ENCODE data around the gene APH1B.

The APH1B gene

GRCh38 chr15:63244976-63245645 lies 32.3 kb upstream of the APH1B start:
- Histone ChIP-seq H3K36me3 (peaks cover 32% of the 10 kb centered on the region), H3K9me3 (no peaks in the 10 kb centered on the region), H3K27ac (peak overlapping the region; percentile 19), H3K27me3 (no peaks in the 10 kb centered on the region), H3K4me3 (ENCODE audit: low read depth in 1 of 2, low read length in 1 of 2) (no peak overlapping the region), H3K4me1 (ENCODE audit: control insufficient read depth in 1 of 2, insufficient read depth in 1 of 2, low read depth in 1 of 2, low read length in 1 of 2) (peaks cover 19 to 21% of the 10 kb centered on the region in 2 experiments)
- no peak for TF ChIP-seq CTCF (IDR thresholded peaks at IDR 0.05)

- Histone ChIP-seq H3K27me3 (no peaks in the 10 kb centered on the region), H3K27ac (peak overlapping the region; percentile 73), H3K36me3 (peaks cover 50% of the 10 kb centered on the region), H3K9me3 (no peaks in the 10 kb centered on the region), H3K4me1 (ENCODE audit: control insufficient read depth in 1 of 2, insufficient read depth in 1 of 2, low read depth in 1 of 2, low read length in 1 of 2) (peaks cover 19 to 21% of the 10 kb centered on the region in 2 experiments), H3K4me3 (ENCODE audit: low read depth in 1 of 2, low read length in 1 of 2) (peak overlapping the region in 1 of 2 experiments; percentile 3)
- TF ChIP-seq CTCF (IDR thresholded peaks at IDR 0.05) = no peak
These were observed 30.5 kb upstream of the APH1B start for GRCh38 chr15:63246691-63247469.

GRCh38 chr15:63250312-63250965 lies 27.0 kb upstream of the APH1B start:
- TF ChIP-seq CTCF (IDR thresholded peaks at IDR 0.05) = no peak
- Histone ChIP-seq H3K36me3 (peaks cover 72% of the 10 kb centered on the region), H3K27ac (no peak overlapping the region)

GRCh38 chr15:63251701-63252100 lies 25.7 kb upstream of the APH1B start:
- Histone ChIP-seq H3K27me3 (no peaks in the 10 kb centered on the region), H3K4me3 (ENCODE audit: low read depth in 1 of 2, low read length in 1 of 2) (no peak overlapping the region), H3K36me3 (peaks cover 72% of the 10 kb centered on the region), H3K27ac (no peak overlapping the region), H3K4me1 (ENCODE audit: control insufficient read depth in 1 of 2, insufficient read depth in 1 of 2, low read depth in 1 of 2, low read length in 1 of 2) (peaks cover 11 to 14% of the 10 kb centered on the region in 2 experiments), H3K9me3 (no peaks in the 10 kb centered on the region)
- no peak for TF ChIP-seq CTCF (IDR thresholded peaks at IDR 0.05)

More at GRCh38 chr15:63250312-63250965, 27.0 kb upstream of the APH1B start:
- Histone ChIP-seq H3K27me3 (no peaks in the 10 kb centered on the region), H3K4me1 (ENCODE audit: control insufficient read depth in 1 of 2, insufficient read depth in 1 of 2, low read depth in 1 of 2, low read length in 1 of 2) (peaks cover 19 to 21% of the 10 kb centered on the region in 2 experiments), H3K9me3 (no peaks in the 10 kb centered on the region), H3K4me3 (ENCODE audit: low read depth in 1 of 2, low read length in 1 of 2) (no peak overlapping the region)

GRCh38 chr15:63252292-63252691 lies 25.1 kb upstream of the APH1B start:
- H3K27me3 ChIP-seq = no peaks in the 10 kb centered on the region
- peaks cover 5 to 8% of the 10 kb centered on the region in 2 experiments for H3K4me1 ChIP-seq (ENCODE audit: control insufficient read depth in 1 of 2, insufficient read depth in 1 of 2, low read depth in 1 of 2, low read length in 1 of 2)
- H3K4me3 ChIP-seq (ENCODE audit: low read depth in 1 of 2, low read length in 1 of 2) = no peak overlapping the region
- no peak for TF ChIP-seq CTCF (IDR thresholded peaks at IDR 0.05)
- peak overlapping the region; percentile 8 for H3K27ac ChIP-seq
- H3K9me3 ChIP-seq = no peaks in the 10 kb centered on the region
- H3K36me3 ChIP-seq = peaks cover 77% of the 10 kb centered on the region
